SK-N-MC (cell line): ENCODE measurements around the gene CYTH3.

Experiments
- EZH2 ChIP-seq: fragments of 200-600 bp; sonication (generic); IDR thresholded peaks from one replicate; pipeline ENCODE4 v1.6.1; 2017; ENCODE audit warnings: antibody characterized with exemption
- FOXP2 ChIP-seq: optimal IDR thresholded peaks from 2 replicates; pipeline ENCODE3; 2011; ENCODE audit warnings: mild to moderate bottlenecking, moderate library complexity; ENCODE audit not compliant: insufficient read depth; ENCODE audit errors: extremely low read length, control extremely low read depth
- POLR2AphosphoS5 ChIP-seq: IDR thresholded peaks from 2 replicates; pipeline ENCODE4 v1.6.1; 2012; ENCODE audit warnings: mild to moderate bottlenecking, low read depth, low read length, borderline replicate concordance

- TF ChIP-seq EZH2 (no peak), POLR2AphosphoS5 (no peak), FOXP2 (no peak)
These were observed 3.5 kb downstream of the CYTH3 start for GRCh38 chr7:6268907-6269306.
